Fibroblast of the aortic adventitia (primary cell): ENCODE results near the gene PDE1C. TPM values are rescaled to one million over a fixed set of nuclear protein-coding genes. Genes with fewer than 3 reads are reported as not detected.

Experiments
- DNase-seq: peaks from one replicate; pipeline ENCODE4 v3.0.0-alpha.2; 2010; ENCODE audit warnings: low read depth
- H3K4me3 ChIP-seq: 2 replicates; pipeline ENCODE4 v1.5.1; 2011; ENCODE audit warnings: low read depth, mild to moderate bottlenecking, control low read depth, low read length, moderate library complexity
- CTCF ChIP-seq: IDR thresholded peaks from 2 replicates; pipeline ENCODE4 v1.5.1; 2011; ENCODE audit warnings: mild to moderate bottlenecking, low read length, control low read depth, inconsistent platforms; ENCODE audit not compliant: insufficient read depth
- total RNA-seq: library from RNA; depleted of rRNA; stranded (reverse); fragments of >200 nt; gene quantifications from 2 replicates; pipeline ENCODE4 v1.2.3, GENCODE V29; 2012; ENCODE audit warnings: low replicate concordance

Gene PDE1C
- total RNA-seq, 1 donor, result 7.4 TPM

GRCh38 chr7:31724696-31725095 lies 345.5 kb downstream of the PDE1C start:
- no peak overlapping the region for H3K4me3 ChIP-seq
- no peak for TF ChIP-seq CTCF
- no peak for DNase-seq

- TF ChIP-seq CTCF, result no peak
- no peak overlapping the region for H3K4me3 ChIP-seq
- no peak for DNase-seq
Observed at GRCh38 chr7:31720366-31720765, 349.8 kb downstream of the PDE1C start.

GRCh38 chr7:31716355-31716754 lies 353.9 kb downstream of the PDE1C start:
- no peak for TF ChIP-seq CTCF

GRCh38 chr7:31710171-31710570 lies 360.0 kb downstream of the PDE1C start:
- TF ChIP-seq CTCF, result no peak
- no peak overlapping the region for H3K4me3 ChIP-seq
- DNase-seq, result no peak

More at GRCh38 chr7:31716355-31716754, 353.9 kb downstream of the PDE1C start:
- H3K4me3 ChIP-seq, result no peak overlapping the region
- DNase-seq, result no peak

- no peak overlapping the region for H3K4me3 ChIP-seq
- no peak for DNase-seq
- TF ChIP-seq CTCF, result no peak
Observed at GRCh38 chr7:31707089-31707488, 363.1 kb downstream of the PDE1C start.

GRCh38 chr7:31705377-31705776 lies 364.8 kb downstream of the PDE1C start:
- H3K4me3 ChIP-seq, result no peak overlapping the region
- TF ChIP-seq CTCF, result no peak

GRCh38 chr7:31702354-31702753 lies 367.9 kb downstream of the PDE1C start:
- TF ChIP-seq CTCF, result no peak
- no peak for DNase-seq
- H3K4me3 ChIP-seq, result no peak overlapping the region

More at GRCh38 chr7:31705377-31705776, 364.8 kb downstream of the PDE1C start:
- DNase-seq, result no peak
